ENCODE measurements around the gene ARHGAP29.
"Not testable (repeated sequence)": the region's sequence is repeated elsewhere in the genome, so short reads cannot be mapped to it uniquely, and the experiment has no call there.

ARHGAP29 gene

GRCh38 chr1:94178901-94179300, 58.5 kb downstream of the ARHGAP29 start:
- no peak for DNase-seq
- H2AFZ ChIP-seq (ENCODE audit: low read length), result no peak overlapping the region
- H3K9me2 ChIP-seq (replicated peaks; ENCODE audit: insufficient read depth, low read length), result no peaks in the 10 kb centered on the region
- no peaks in the 10 kb centered on the region for H3K79me2 ChIP-seq (ENCODE audit: low read length)
- no peak overlapping the region for H3K4me3 ChIP-seq (ENCODE audit: low read length)
- no peaks in the 10 kb centered on the region for H4K20me1 ChIP-seq (ENCODE audit: insufficient read depth, low read length)
- H3K27ac ChIP-seq (ENCODE audit: low read length), result no peak overlapping the region
- no peaks in the 10 kb centered on the region for H3K9me3 ChIP-seq (replicated peaks; ENCODE audit: insufficient read depth, low read length)
- peaks cover 5% of the 10 kb centered on the region; the same call in 1 of the 2 replicates for H3K4me1 ChIP-seq (ENCODE audit: low read length)
- H3K9ac ChIP-seq (ENCODE audit: low read length), result no peak overlapping the region
- H3K36me3 ChIP-seq (replicated peaks; ENCODE audit: insufficient read depth, low read length), result no peaks in the 10 kb centered on the region
- no peak overlapping the region for H3K4me2 ChIP-seq (ENCODE audit: low read depth, low read length)
- H3K27me3 ChIP-seq (replicated peaks; ENCODE audit: insufficient read depth, low read length), result no peaks in the 10 kb centered on the region
- no peaks in the 10 kb centered on the region for H3F3A ChIP-seq (ENCODE audit: insufficient read depth, low read length)
- no peak for TF ChIP-seq EZH2phosphoT487 (IDR thresholded peaks at IDR 0.05; ENCODE audit: low read length)
- TF ChIP-seq CTCF (IDR thresholded peaks at IDR 0.05; ENCODE audit: low read length), result no peak
- TF ChIP-seq EZH2 (optimal IDR thresholded peaks at IDR 0.05; ENCODE audit: low read depth, low read length), result no peak

GRCh38 chr1:94169126-94169525, 68.3 kb downstream of the ARHGAP29 start:
- Histone ChIP-seq H3F3A (ENCODE audit: insufficient read depth, low read length) (no peaks in the 10 kb centered on the region), H3K4me3 (ENCODE audit: low read length) (no peak overlapping the region), H3K79me2 (ENCODE audit: low read length) (no peaks in the 10 kb centered on the region), H3K36me3 (replicated peaks; ENCODE audit: insufficient read depth, low read length) (no peaks in the 10 kb centered on the region), H3K4me1 (ENCODE audit: low read length) (no peaks in the 10 kb centered on the region; the same call in 1 of the 2 replicates), H2AFZ (ENCODE audit: low read length) (no peak overlapping the region), H3K4me2 (ENCODE audit: low read depth, low read length) (no peak overlapping the region), H3K9me3 (replicated peaks; ENCODE audit: insufficient read depth, low read length) (no peaks in the 10 kb centered on the region), H3K9ac (ENCODE audit: low read length) (no peak overlapping the region), H4K20me1 (ENCODE audit: insufficient read depth, low read length) (no peaks in the 10 kb centered on the region), H3K9me2 (replicated peaks; ENCODE audit: insufficient read depth, low read length) (no peaks in the 10 kb centered on the region), H3K27ac (ENCODE audit: low read length) (no peak overlapping the region), H3K27me3 (replicated peaks; ENCODE audit: insufficient read depth, low read length) (no peaks in the 10 kb centered on the region)
- no peak for DNase-seq
- TF ChIP-seq CTCF (IDR thresholded peaks at IDR 0.05; ENCODE audit: low read length) (no peak), EZH2 (optimal IDR thresholded peaks at IDR 0.05; ENCODE audit: low read depth, low read length) (no peak), EZH2phosphoT487 (IDR thresholded peaks at IDR 0.05; ENCODE audit: low read length) (no peak)

DNA sequence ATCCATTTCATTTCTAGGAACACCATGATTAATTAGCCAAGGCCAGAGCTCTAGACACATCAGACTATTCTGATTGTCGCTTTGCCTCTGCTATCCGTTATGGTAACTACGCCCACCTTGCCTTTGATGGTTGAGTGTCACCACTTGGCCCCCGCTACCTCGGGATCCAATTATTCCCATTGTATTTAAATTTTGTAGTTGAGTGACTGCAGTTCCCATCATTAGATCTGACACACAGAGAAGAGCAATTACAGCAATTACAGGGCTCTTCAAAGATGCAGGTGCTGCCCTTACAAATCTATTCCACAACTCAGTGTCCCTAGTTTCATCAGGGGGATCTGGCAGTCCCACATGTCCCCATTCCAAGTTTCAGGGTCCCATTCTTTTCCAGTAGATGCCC, 71.5 kb downstream of the ARHGAP29 start:
- H3K27ac ChIP-seq (ENCODE audit: low read length), result no peak overlapping the region
- no peak overlapping the region for H3K4me2 ChIP-seq (ENCODE audit: low read depth, low read length)
- no peak for TF ChIP-seq EZH2phosphoT487 (IDR thresholded peaks at IDR 0.05; ENCODE audit: low read length)
- TF ChIP-seq CTCF (IDR thresholded peaks at IDR 0.05; ENCODE audit: low read length), result no peak
- TF ChIP-seq EZH2 (optimal IDR thresholded peaks at IDR 0.05; ENCODE audit: low read depth, low read length), result no peak
- no peak overlapping the region for H3K9ac ChIP-seq (ENCODE audit: low read length)
- no peaks in the 10 kb centered on the region for H3K4me1 ChIP-seq (ENCODE audit: low read length)
- no peaks in the 10 kb centered on the region for H3K27me3 ChIP-seq (replicated peaks; ENCODE audit: insufficient read depth, low read length)
- no peaks in the 10 kb centered on the region for H3K36me3 ChIP-seq (replicated peaks; ENCODE audit: insufficient read depth, low read length)
- H3K9me3 ChIP-seq (replicated peaks; ENCODE audit: insufficient read depth, low read length), result no peaks in the 10 kb centered on the region
- no peaks in the 10 kb centered on the region for H3F3A ChIP-seq (ENCODE audit: insufficient read depth, low read length)
- H2AFZ ChIP-seq (ENCODE audit: low read length), result no peak overlapping the region
- no peak for DNase-seq
- no peaks in the 10 kb centered on the region for H3K9me2 ChIP-seq (replicated peaks; ENCODE audit: insufficient read depth, low read length)
- no peaks in the 10 kb centered on the region for H4K20me1 ChIP-seq (ENCODE audit: insufficient read depth, low read length)
- H3K4me3 ChIP-seq (ENCODE audit: low read length), result no peak overlapping the region
- H3K79me2 ChIP-seq (ENCODE audit: low read length), result no peaks in the 10 kb centered on the region

DNA sequence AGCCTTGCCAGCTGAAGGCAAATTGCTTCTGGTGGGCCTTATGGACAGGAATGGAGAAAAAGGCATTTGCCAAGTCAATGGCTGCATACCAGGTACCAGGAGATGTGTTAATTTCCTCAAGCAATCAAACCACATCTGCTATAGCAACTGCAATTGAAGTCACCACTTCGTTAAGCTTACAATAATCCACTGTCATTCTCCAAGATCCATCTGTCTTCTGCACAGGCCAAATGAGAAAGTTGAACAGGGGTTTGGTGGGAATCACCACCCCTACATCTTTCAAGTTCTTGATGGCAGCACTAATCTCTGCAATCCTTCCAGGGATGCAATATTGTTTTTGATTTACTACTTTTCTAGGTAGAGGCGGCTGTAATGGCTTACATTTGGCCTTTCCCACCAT, 72.5 kb downstream of the ARHGAP29 start:
- H3K4me2 ChIP-seq (ENCODE audit: low read depth, low read length); H4K20me1 ChIP-seq (ENCODE audit: insufficient read depth, low read length); H3K36me3 ChIP-seq (replicated peaks; ENCODE audit: insufficient read depth, low read length); H3K9me2 ChIP-seq (replicated peaks; ENCODE audit: insufficient read depth, low read length); H2AFZ ChIP-seq (ENCODE audit: low read length); H3K27me3 ChIP-seq (replicated peaks; ENCODE audit: insufficient read depth, low read length); H3K9me3 ChIP-seq (replicated peaks; ENCODE audit: insufficient read depth, low read length); H3K9ac ChIP-seq (ENCODE audit: low read length); H3K4me3 ChIP-seq (ENCODE audit: low read length); H3F3A ChIP-seq (ENCODE audit: insufficient read depth, low read length); H3K4me1 ChIP-seq (ENCODE audit: low read length); H3K79me2 ChIP-seq (ENCODE audit: low read length); DNase-seq; H3K27ac ChIP-seq (ENCODE audit: low read length): not testable (repeated sequence)

GRCh38 chr1:94164121-94164520, 73.3 kb downstream of the ARHGAP29 start:
- not testable (repeated sequence) for H3K27ac ChIP-seq (ENCODE audit: low read length); H3K36me3 ChIP-seq (replicated peaks; ENCODE audit: insufficient read depth, low read length)

GRCh38 chr1:94163249-94163648, 74.1 kb downstream of the ARHGAP29 start:
- H4K20me1 ChIP-seq (ENCODE audit: insufficient read depth, low read length), result not testable (repeated sequence)

More at GRCh38 chr1:94164121-94164520, 73.3 kb downstream of the ARHGAP29 start:
- not testable (repeated sequence) for H3K79me2 ChIP-seq (ENCODE audit: low read length); H3K9me2 ChIP-seq (replicated peaks; ENCODE audit: insufficient read depth, low read length); DNase-seq; H2AFZ ChIP-seq (ENCODE audit: low read length); H4K20me1 ChIP-seq (ENCODE audit: insufficient read depth, low read length); H3K27me3 ChIP-seq (replicated peaks; ENCODE audit: insufficient read depth, low read length); H3K4me2 ChIP-seq (ENCODE audit: low read depth, low read length); H3K4me1 ChIP-seq (ENCODE audit: low read length); H3K9ac ChIP-seq (ENCODE audit: low read length); H3K9me3 ChIP-seq (replicated peaks; ENCODE audit: insufficient read depth, low read length); H3F3A ChIP-seq (ENCODE audit: insufficient read depth, low read length); H3K4me3 ChIP-seq (ENCODE audit: low read length)

More at GRCh38 chr1:94163249-94163648, 74.1 kb downstream of the ARHGAP29 start:
- not testable (repeated sequence) for H3K9me3 ChIP-seq (replicated peaks; ENCODE audit: insufficient read depth, low read length); H3K27ac ChIP-seq (ENCODE audit: low read length); H3F3A ChIP-seq (ENCODE audit: insufficient read depth, low read length); H3K4me1 ChIP-seq (ENCODE audit: low read length); H3K9ac ChIP-seq (ENCODE audit: low read length); H3K4me2 ChIP-seq (ENCODE audit: low read depth, low read length); H2AFZ ChIP-seq (ENCODE audit: low read length); H3K27me3 ChIP-seq (replicated peaks; ENCODE audit: insufficient read depth, low read length); DNase-seq; H3K36me3 ChIP-seq (replicated peaks; ENCODE audit: insufficient read depth, low read length); H3K4me3 ChIP-seq (ENCODE audit: low read length); H3K79me2 ChIP-seq (ENCODE audit: low read length); H3K9me2 ChIP-seq (replicated peaks; ENCODE audit: insufficient read depth, low read length)

Measured in MM.1S (cell line).